Dendritic cell treated with granulocyte-macrophage colony-stimulating factor and Interleukin-4, amounts not matched to agents 40 ng/mL and 50 ng/mL, for 4 days (primary cell): Measurements from ENCODE around the gene KRT3.

Experiments used
- H3K27ac Mint-ChIP-seq: one replicate; pipeline ENCODE4 v1.8.0; 2022; ENCODE audit warnings: mild to moderate bottlenecking, mixed read lengths
- H3K27me3 Mint-ChIP-seq: one replicate; pipeline ENCODE4 v1.8.0; 2022; ENCODE audit warnings: mild to moderate bottlenecking, mixed read lengths
- H3K36me3 Mint-ChIP-seq: one replicate; pipeline ENCODE4 v1.8.0; 2022; ENCODE audit warnings: low read depth, mixed read lengths
- H3K4me1 Mint-ChIP-seq: one replicate; pipeline ENCODE4 v1.8.0; 2022; ENCODE audit warnings: low read depth, mixed read lengths
- H3K4me3 Mint-ChIP-seq: one replicate; pipeline ENCODE4 v1.8.0; 2022; ENCODE audit warnings: mild to moderate bottlenecking, moderate library complexity, mixed read lengths
- H3K9me3 Mint-ChIP-seq: one replicate; pipeline ENCODE4 v1.8.0; 2022; ENCODE audit warnings: mixed read lengths
- intact Hi-C: fragments of 100-400 bp; cut with micrococcal nuclease; formaldehyde crosslinking; loops from one replicate; pipeline ENCODE4 v1.15.0; 2022

KRT3 gene

DNA sequence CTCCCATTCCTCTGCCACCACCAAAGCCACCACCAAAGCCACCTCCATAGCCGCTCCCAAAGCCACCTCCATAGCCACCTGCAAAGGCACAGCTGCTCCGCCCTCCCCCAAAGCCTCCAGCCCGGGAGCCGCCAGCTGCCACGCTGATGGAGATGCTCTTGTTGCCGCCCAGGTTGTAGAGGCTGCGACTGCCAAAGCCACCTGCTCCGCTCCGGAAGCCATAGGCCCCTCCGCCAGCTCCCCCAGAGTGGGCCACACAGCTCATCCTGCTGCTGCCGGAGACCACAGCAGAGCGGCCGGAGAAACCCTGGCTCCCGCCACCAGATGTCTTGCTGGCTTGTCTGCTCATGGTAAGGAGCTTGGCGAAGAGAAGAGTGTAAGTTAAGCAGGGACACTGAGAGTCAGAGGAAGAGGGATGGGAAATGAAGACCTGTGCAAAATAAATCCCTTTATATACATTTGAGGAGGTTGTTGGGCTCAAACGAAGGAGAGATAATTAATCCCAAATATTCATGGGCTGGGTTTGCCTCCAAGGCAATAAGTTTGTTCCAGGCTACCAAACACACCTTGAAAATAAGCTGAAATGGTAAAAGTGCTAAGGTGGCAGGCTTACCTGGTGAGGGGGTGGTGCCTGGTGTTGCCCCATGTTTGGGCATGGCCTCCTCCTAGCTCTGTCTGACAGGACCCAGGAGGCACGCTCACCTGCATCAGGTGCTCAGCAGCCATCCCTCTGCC lies at the start of gene KRT3:
Gene KRT3 (minus strand): TSS at position 424 of the 735 bp plus-strand sequence. CDS start 75 bp downstream, at position 349.
- intact Hi-C loops: no loop called here
- Mint-ChIP-seq H3K9me3 (no peaks in the 10 kb centered on the region), H3K27ac (no peak within 1 kb of the TSS), H3K27me3 (peaks cover 9% of the 10 kb centered on the region), H3K4me1 (no peaks in the 10 kb centered on the region), H3K4me3 (no peak within 1 kb of the TSS), H3K36me3 (no peaks in the 10 kb centered on the region)

DNA sequence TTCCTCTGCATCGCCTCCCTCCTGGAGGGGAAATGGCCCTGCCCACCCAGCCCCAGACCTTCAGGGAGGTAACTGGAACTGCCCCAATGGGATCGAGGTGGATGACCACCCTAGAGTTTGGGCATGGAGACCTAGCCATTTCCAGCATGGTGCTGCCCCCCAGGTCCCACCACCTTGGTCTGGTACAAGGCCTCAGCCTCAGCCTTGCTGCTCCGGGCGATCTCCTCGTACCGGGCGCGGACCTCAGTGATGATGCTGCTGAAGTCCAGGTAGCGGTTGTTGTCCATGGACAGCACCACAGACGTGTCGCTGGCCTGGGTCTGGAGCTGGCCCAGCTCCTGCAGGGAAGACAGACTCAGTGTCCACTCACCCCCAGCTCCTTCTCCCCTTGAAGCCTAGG lies 48.5 kb upstream of the KRT3 start:
- Mint-ChIP-seq H3K9me3 (no peaks in the 10 kb centered on the region), H3K27me3 (peaks cover 27% of the 10 kb centered on the region), H3K4me1 (peaks cover 12% of the 10 kb centered on the region), H3K36me3 (no peaks in the 10 kb centered on the region), H3K4me3 (no peak overlapping the region), H3K27ac (no peak overlapping the region)
- intact Hi-C loops: no loop called here

DNA sequence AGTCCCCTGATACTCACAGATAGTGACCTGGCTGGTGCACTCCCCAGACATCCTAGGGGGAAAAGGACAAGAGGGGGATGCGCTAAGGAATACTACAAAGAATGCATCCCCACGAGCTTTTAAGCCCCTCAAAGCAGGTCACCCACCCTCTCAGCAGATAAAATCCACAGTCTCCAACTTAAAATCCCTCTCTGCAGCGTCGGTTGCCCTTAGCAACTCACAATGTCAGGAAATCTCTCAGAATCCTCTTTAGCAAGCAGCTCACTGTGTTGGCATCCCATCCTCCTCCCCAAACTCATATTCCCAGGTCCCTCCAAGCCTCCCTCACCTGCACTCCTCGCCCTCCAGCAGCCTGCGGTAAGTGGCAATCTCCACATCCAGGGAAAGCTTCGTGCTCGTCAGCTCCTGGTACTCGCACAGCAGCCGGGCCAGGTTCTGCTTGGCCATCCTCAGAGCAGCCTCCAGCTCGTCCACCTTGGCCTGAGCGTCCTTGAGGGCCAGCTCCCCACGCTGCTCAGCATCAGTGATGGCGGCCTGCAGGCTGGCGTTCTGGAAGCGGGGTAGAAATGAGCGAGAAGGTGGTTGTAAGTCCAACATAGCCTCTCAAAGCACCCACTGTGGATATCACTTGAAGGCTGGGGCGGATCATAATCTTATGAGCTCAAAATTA lies 43.7 kb upstream of the KRT3 start:
- intact Hi-C loops: no loop called here
- H3K4me1 Mint-ChIP-seq: peaks cover 32% of the 10 kb centered on the region
- H3K27ac Mint-ChIP-seq: no peak overlapping the region
- H3K27me3 Mint-ChIP-seq: peaks cover 35% of the 10 kb centered on the region
- H3K36me3 Mint-ChIP-seq: no peaks in the 10 kb centered on the region
- H3K9me3 Mint-ChIP-seq: no peaks in the 10 kb centered on the region
- H3K4me3 Mint-ChIP-seq: no peak overlapping the region

DNA sequence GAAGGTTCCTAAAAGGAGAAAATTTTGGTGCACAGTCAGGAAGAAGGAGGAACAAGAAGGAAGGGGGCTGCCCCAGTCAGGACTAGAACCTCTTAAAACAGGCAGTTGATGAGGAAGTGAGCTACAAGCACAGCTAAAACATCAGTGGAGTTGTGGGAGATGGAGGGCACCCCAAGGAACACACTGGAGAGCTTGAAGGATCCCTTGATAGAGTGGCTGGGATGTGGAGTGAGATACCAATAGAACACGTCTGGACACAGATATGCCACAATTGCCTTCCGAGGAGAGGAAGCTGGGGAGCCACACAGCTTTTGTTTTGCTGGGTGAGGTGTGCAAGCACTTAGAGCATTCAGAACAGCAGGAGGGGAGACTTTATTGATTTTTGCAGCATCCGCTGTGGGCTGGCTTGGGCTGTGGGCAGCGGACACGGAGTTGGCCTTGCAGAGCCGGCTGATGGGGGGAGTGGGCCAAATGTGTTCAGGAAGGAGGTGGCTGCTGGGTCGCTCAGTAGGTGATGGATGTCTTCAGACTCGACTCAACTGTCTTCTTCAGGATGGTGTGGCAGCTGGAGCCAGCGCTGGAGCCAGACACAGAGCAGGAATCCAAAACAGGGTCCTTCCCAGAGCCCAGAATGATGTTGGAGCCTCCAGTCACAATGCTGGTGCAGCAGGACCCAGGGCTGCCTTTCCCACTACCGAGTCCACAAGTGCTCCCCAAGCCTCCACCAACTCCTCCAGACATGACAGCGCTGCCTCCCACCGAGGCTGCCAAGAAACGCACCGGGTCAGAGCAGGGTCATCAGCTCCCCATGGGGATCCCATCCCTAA lies 42.9 kb upstream of the KRT3 start:
- Mint-ChIP-seq H3K4me3 (no peak overlapping the region), H3K27ac (no peak overlapping the region)
- intact Hi-C loops: no loop called here

DNA sequence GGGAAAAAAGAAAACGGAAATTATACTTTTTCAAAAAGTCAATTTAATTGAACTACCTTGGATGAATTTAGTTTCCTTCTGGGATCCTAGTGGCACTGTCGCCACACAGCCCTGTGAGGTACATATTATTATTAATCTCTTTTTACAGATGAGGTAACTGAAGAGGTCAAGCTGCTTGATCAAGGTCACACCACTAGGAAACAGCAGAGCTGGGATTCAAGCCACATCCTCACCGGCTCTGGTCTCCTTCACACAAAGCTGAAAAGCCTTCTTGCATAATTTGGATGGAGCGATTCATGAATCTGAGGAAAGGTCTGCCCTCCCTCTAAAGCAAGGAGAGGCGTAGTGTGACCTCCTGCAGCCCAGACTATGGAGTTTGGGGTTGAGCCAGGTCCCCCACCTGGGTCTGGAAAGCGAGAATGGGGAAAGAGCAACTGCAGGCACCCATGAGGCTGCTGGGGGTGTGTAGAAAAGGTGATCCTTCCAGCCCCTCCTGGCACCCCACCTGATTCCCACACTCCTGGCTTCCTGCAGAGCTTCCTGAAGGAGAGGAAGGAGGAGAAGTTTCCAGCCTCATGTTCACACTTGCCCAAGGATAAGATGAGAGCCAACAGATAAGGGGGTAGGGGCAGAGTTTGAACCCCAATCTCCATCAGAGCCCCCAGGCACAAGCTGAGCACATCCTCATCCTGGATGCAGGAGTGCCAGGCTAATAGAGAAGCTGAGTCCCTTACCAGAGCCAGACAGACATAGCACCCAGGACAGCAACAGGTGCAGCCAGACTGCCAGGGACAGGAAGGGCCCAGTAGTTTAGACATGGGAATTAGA lies 42.1 kb upstream of the KRT3 start:
- Mint-ChIP-seq H3K27me3 (peaks cover 34% of the 10 kb centered on the region), H3K27ac (no peak overlapping the region), H3K4me1 (peaks cover 32% of the 10 kb centered on the region), H3K36me3 (no peaks in the 10 kb centered on the region), H3K9me3 (no peaks in the 10 kb centered on the region), H3K4me3 (no peak overlapping the region)
- intact Hi-C loops: no loop called here

More for the DNA sequence above, 42.9 kb upstream of the KRT3 start:
- Mint-ChIP-seq H3K9me3 (no peaks in the 10 kb centered on the region), H3K27me3 (peaks cover 35% of the 10 kb centered on the region), H3K36me3 (no peaks in the 10 kb centered on the region), H3K4me1 (peaks cover 32% of the 10 kb centered on the region)

DNA sequence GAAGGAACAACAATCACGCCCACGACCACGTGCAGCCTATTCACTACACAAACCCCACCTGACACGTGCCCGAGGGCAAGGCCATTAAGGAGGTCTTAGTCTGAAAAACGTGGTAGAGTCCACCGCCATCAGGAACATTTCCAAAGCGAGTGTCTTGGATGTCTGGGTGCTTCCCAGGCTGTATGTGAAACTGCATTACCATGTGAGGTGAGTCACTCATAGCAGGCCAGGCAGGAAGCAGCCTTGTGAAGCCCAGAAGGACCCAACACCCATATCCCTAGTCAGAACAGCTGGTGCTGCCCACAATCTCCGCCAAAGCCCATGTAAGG lies 41.5 kb upstream of the KRT3 start:
- no peak overlapping the region for H3K4me3 Mint-ChIP-seq
- intact Hi-C loops: no loop called here
- no peak overlapping the region for H3K27ac Mint-ChIP-seq
- no peaks in the 10 kb centered on the region for H3K36me3 Mint-ChIP-seq
- no peaks in the 10 kb centered on the region for H3K9me3 Mint-ChIP-seq
- peaks cover 28% of the 10 kb centered on the region for H3K4me1 Mint-ChIP-seq
- H3K27me3 Mint-ChIP-seq: peaks cover 30% of the 10 kb centered on the region

DNA sequence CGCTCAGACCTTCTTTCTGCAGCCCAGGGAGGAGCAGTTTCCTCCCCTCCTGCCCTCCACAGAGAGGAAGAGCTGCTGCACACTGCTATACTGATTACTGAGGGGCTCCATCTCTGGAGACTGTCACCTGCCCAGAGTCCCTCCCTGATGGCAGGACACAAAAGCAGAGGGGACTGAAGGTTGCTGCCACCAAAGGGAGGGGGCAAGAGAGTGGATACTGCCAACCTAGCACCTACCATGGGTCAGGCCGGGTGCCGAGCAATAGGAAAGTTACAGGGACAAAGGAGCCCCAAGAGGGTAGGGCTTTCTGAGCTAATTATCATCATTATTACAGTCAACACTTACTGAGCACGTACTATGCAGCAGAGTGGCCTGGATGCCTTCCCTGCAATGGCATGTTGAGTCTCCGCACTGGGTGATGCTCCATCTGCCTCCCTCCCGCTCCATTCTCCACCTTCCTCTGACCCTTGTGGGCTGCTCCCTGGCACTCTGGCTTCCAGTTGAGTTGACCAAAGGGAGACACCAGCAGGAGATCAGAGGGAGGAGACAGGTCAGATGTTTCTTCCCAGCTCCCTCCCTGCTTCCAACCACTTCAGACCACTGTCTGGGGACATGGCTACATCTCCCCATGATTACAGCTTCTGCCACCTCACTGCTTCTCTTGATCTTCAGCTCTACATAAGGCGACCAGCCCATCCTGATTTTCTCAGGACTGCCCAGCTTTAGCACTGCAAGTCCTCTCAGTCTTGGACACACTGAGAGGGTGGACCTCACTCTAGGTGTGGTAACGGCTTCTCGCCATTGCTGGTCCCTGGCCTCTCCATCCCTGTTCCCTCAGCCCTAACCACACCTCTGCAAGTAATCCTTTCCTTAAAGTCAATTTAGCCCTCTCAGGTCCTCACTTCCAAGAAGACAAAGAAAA lies 40.8 kb upstream of the KRT3 start:
- H3K4me1 Mint-ChIP-seq: peaks cover 25% of the 10 kb centered on the region

DNA sequence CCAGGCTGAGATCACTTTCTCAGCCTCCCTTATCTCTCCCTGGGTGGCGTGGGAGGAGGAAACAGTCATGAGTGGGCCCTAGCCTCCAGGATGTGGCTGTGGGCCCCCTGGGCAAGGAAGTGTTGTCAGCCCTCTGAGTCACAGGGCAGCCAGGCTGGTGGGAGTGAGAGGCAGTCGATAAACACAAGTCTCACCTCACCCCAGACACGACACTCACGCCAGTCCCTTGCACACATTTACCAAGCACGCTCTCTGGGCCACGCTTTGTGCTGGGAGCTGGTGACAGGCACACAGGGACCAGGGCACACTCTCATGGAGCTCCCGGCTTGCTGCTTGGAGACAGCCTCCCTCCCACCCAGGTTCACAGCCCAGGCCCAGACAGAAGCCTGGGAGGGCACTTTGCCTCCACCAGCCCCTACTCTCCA lies 40.1 kb upstream of the KRT3 start:
- H3K27me3 Mint-ChIP-seq: peaks cover 28% of the 10 kb centered on the region
- no peaks in the 10 kb centered on the region for H3K36me3 Mint-ChIP-seq
- H3K27ac Mint-ChIP-seq: no peak overlapping the region
- intact Hi-C loops: no loop called here
- H3K9me3 Mint-ChIP-seq: no peaks in the 10 kb centered on the region
- H3K4me1 Mint-ChIP-seq: peaks cover 25% of the 10 kb centered on the region
- H3K4me3 Mint-ChIP-seq: no peak overlapping the region

More for the DNA sequence above, 40.8 kb upstream of the KRT3 start:
- intact Hi-C loops: no loop called here
- Mint-ChIP-seq H3K27me3 (peaks cover 29% of the 10 kb centered on the region), H3K4me3 (no peak overlapping the region), H3K9me3 (no peaks in the 10 kb centered on the region), H3K36me3 (no peaks in the 10 kb centered on the region), H3K27ac (no peak overlapping the region)

DNA sequence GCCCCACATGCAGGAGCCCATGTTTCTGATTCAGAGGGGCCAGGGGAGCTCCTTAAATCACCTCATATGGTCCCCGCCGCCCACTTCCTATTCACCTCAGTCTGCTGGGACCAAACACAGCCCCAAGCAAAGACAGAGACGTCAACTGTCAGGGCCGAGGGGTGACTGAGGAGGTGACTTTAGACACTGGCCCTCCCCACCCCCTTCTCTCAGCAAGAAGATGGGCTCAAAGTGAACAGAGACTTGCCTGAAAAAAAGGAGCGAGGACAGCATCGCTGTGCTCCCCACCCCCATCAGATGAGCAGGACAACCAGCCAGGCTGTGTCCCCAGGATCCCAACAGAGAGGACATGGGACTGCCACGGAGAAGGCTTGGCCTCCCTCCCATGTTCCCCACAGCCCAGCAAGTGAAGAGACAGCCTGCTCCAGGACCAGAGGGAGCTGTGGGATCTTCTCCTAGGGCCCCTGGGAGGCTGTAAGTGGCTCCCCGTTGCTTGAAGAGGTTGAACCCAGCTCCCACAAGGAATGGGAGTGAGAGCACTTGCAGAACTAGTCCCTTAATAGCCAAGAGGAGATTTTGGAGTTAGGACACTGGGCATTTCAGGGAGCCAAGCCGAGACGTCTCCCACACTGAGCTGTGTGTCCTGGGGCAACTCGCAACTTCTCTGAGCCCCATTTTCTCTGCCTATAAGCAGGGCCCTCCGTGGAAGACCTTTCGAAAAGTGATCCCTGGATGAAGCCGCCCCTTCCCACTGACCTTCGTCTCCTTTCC lies 39.5 kb upstream of the KRT3 start:
- Mint-ChIP-seq H3K36me3 (no peaks in the 10 kb centered on the region), H3K9me3 (no peaks in the 10 kb centered on the region), H3K27ac (no peak overlapping the region), H3K4me3 (no peak overlapping the region), H3K27me3 (peaks cover 24% of the 10 kb centered on the region), H3K4me1 (peaks cover 25% of the 10 kb centered on the region)
- intact Hi-C loops: no loop called here

DNA sequence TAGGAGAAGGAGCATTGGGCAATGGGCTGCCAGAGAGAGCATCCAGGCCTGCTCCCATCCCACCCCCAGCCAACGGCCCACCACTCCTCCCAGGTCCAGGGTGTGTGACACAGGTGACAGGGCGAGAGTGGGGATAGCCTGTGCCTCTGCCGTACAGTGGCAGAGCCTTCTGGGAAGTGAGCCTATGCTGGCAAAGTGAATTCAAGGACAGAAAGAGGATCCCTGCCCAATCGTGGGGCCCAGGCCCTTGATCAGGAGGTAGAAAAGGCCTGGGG lies 38.7 kb upstream of the KRT3 start:
- Mint-ChIP-seq H3K4me3 (no peak overlapping the region), H3K4me1 (peaks cover 25% of the 10 kb centered on the region), H3K27ac (no peak overlapping the region), H3K27me3 (peaks cover 20% of the 10 kb centered on the region), H3K9me3 (no peaks in the 10 kb centered on the region), H3K36me3 (no peaks in the 10 kb centered on the region)
- intact Hi-C loops: no loop called here

DNA sequence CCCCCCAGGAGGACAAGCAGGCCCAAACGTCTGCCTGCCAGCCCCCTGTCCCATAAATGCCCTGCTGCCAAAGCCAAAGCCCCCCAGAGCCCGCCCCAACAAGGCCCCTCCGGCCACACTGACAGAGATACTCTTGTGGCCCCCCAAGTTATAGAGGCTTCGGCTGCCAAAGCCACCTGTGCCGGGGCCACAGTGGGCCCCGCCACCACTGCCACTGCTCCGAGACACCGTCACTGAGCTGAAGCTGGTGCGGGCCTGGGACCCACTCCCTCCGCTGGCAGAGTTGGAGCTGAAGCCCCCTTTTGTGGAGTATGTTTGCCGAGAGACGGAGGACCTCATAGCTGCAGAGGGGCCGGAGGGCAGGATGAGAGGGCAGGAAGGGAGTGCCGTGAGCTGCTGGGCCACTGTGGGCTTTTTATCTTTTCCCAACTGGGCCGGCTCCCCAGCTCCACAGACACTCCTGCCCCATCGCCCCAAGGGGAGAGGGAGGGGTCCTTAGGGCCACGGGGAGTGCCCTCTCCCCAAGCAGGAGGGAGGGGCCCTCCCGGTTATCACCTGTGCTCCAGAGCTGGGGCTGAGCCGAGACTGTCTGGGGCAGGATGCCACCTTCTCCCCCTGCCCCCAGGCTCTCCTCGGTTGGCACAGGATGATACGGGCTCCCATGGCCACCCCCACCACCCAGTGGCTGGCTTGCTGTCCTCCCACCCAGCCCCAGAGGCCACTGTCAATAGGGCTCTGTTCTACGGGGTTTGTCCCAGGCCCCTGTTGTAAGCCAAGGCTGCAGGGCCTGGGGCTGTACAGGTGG lies 38.2 kb upstream of the KRT3 start, which contains the start of gene KRT79:
Gene KRT79 (minus strand): TSS at position 390 of the 805 bp plus-strand sequence. CDS start 51 bp downstream, at position 339.
- no peak within 1 kb of the TSS for H3K4me3 Mint-ChIP-seq
- H3K27ac Mint-ChIP-seq: no peak within 1 kb of the TSS
- peaks cover 14% of the 10 kb centered on the region for H3K27me3 Mint-ChIP-seq

More for the DNA sequence above, 38.2 kb upstream of the KRT3 start, which contains the start of gene KRT79:
- no peaks in the 10 kb centered on the region for H3K9me3 Mint-ChIP-seq
- intact Hi-C loops: no loop called here
- H3K36me3 Mint-ChIP-seq: no peaks in the 10 kb centered on the region
- H3K4me1 Mint-ChIP-seq: peaks cover 28% of the 10 kb centered on the region
